ENCODE measurements around the gene VTA1.
"Not testable (repeated sequence)": the region's sequence is repeated elsewhere in the genome, so short reads cannot be mapped to it uniquely, and the experiment has no call there.

The VTA1 gene

GRCh38 chr6:142171351-142171750 is 24.3 kb downstream of the VTA1 start:
- DNase-seq: no peak

- no peak for DNase-seq
Observed at GRCh38 chr6:142172758-142173157, 25.7 kb downstream of the VTA1 start.

- DNase-seq: no peak
Observed at GRCh38 chr6:142173980-142174379, 26.9 kb downstream of the VTA1 start.

GRCh38 chr6:142174703-142175102 is 27.6 kb downstream of the VTA1 start:
- DNase-seq: no peak

- DNase-seq: no peak
Observed at GRCh38 chr6:142178129-142178528, 31.1 kb downstream of the VTA1 start.

GRCh38 chr6:142182004-142182403 is 34.9 kb downstream of the VTA1 start:
- DNase-seq: no peak

GRCh38 chr6:142183351-142183750 is 36.3 kb downstream of the VTA1 start:
- no peak for DNase-seq

- DNase-seq: no peak
Observed at GRCh38 chr6:142184307-142184706, 37.2 kb downstream of the VTA1 start.

- DNase-seq: no peak
Observed at GRCh38 chr6:142185641-142186040, 38.6 kb downstream of the VTA1 start.

GRCh38 chr6:142187209-142187608 is 40.1 kb downstream of the VTA1 start:
- DNase-seq: no peak

- not testable (repeated sequence) for DNase-seq
Observed at GRCh38 chr6:142188341-142188740, 41.3 kb downstream of the VTA1 start.

GRCh38 chr6:142189057-142189456 is 42.0 kb downstream of the VTA1 start:
- DNase-seq: no peak

- DNase-seq: no peak
Observed at GRCh38 chr6:142192343-142192742, 45.3 kb downstream of the VTA1 start.

- no peak for DNase-seq
Observed at GRCh38 chr6:142193621-142194020, 46.6 kb downstream of the VTA1 start.

GRCh38 chr6:142195862-142196541 is 48.9 kb downstream of the VTA1 start:
- DNase-seq: no peak

GRCh38 chr6:142200846-142201628 is 54.0 kb downstream of the VTA1 start:
- DNase-seq: no peak

- DNase-seq: peak in 4 of 58 donors; percentile 1 to 6 (median 4)
Observed at GRCh38 chr6:142207265-142207877, 60.3 kb downstream of the VTA1 start.

- DNase-seq: no peak
Observed at GRCh38 chr6:142210606-142211005, 63.5 kb downstream of the VTA1 start.

GRCh38 chr6:142213402-142213801 is 66.3 kb downstream of the VTA1 start:
- DNase-seq: no peak

- DNase-seq: peak in 1 of 58 donors; percentile 9
Observed at GRCh38 chr6:142218446-142218845, 71.4 kb downstream of the VTA1 start.

- no peak for DNase-seq
Observed at GRCh38 chr6:142222022-142222421, 75.0 kb downstream of the VTA1 start.

- DNase-seq: peak in 1 of 58 donors; percentile 0
Observed at GRCh38 chr6:142223938-142224337, 76.9 kb downstream of the VTA1 start.

All from anterior cingulate cortex (tissue), 58 donors.